A549 (cell line): ENCODE measurements around the gene DUSP3. TPM values are rescaled to one million over a fixed set of nuclear protein-coding genes. Genes with fewer than 3 reads are reported as not detected.

Experiments used
- ATAC-seq, 2 experiments: fragments of 200-7000 bp in 1 of 2; fragments of >200 bp in 1 of 2; cut with Nextera tagmentation in 1 of 2; cut with Tn5 transposase in 1 of 2; 3 replicates each; pipeline versions ENCODE4 v1.8.0 to v1.9.1; 2018 to 2020; ENCODE audit warnings: mild to moderate bottlenecking in 1 of 2, moderate library complexity in 1 of 2
- CTCF ChIA-PET: fragments of 300-600 bp; sonication (Branson Sonifier 250); formaldehyde crosslinking; extraction: SDS; loops from one replicate; lab custom pipeline; 2021; ENCODE audit warnings: antibody characterized with exemption, inconsistent platforms; lab: Yijun Ruan, JAX
- POLR2A ChIA-PET: fragments of 350-600 bp; formaldehyde crosslinking; extraction: SDS; loops from one replicate; lab custom pipeline; 2021; ENCODE audit warnings: antibody characterized with exemption, inconsistent platforms; lab: Yijun Ruan, JAX
- DNase-seq, 2 experiments: peaks; one replicate each; pipeline versions ENCODE4 v3.0.0 to v3.0.0-alpha.2; 2011 to 2016; ENCODE audit warnings: low read depth in 1 of 2, low spot score in 1 of 2
- FAIRE-seq: peaks from 2 replicates; lab custom pipeline; 2011; peaks lifted over from hg19 to GRCh38; lab: Jason Lieb, UNC
- H3K27ac ChIP-seq, 2 experiments: fragments of >200 bp; sonication (Bioruptor Twin); formaldehyde crosslinking; 3 replicates each; pipeline ENCODE4 v1.5.1; 2016 to 2017
- H3K4me1 ChIP-seq: fragments of >200 bp; sonication (Bioruptor Twin); formaldehyde crosslinking; 3 replicates; pipeline ENCODE4 v1.6.1; 2016
- H3K4me2 ChIP-seq: fragments of >200 bp; sonication (Bioruptor Twin); formaldehyde crosslinking; 3 replicates; pipeline ENCODE4 v1.6.1; 2016
- H3K4me3 ChIP-seq: fragments of >200 bp; sonication (Bioruptor Twin); formaldehyde crosslinking; 3 replicates; pipeline ENCODE4 v1.5.1; 2016
- H3K9me3 ChIP-seq: fragments of >200 bp; sonication (Bioruptor Twin); formaldehyde crosslinking; 3 replicates; pipeline ENCODE4 v1.6.1; 2016
- CHD4 ChIP-seq: fragments of 200-600 bp; sonication (generic); IDR thresholded peaks from 2 replicates; pipeline ENCODE4 v1.6.1; 2016; ENCODE audit warnings: antibody characterized with exemption, mild to moderate bottlenecking, borderline replicate concordance
- CTCF ChIP-seq: fragments of >200 bp; sonication (Bioruptor Twin); formaldehyde crosslinking; IDR thresholded peaks from 3 replicates; pipeline ENCODE4 v1.5.1; 2016
- FOSB ChIP-seq: fragments of 250-450 bp; sonication (Bioruptor Pico); IDR thresholded peaks from 2 replicates; pipeline ENCODE4 v1.5.0; 2020; ENCODE audit warnings: mild to moderate bottlenecking, moderate library complexity
- FOSL2 ChIP-seq, 2 experiments: fragments of 450-650 bp in 1 of 2; fragments of >200 bp in 1 of 2; sonication (Bioruptor Twin) in 1 of 2; formaldehyde crosslinking; IDR thresholded peaks; 2 replicates each; pipeline versions ENCODE4 v1.5.0 to v1.6.1; 2016 to 2020; ENCODE audit warnings: mild to moderate bottlenecking in 1 of 2, moderate library complexity in 1 of 2
- HDAC2 ChIP-seq: fragments of 200-600 bp; sonication (generic); IDR thresholded peaks from 2 replicates; pipeline ENCODE4 v1.6.1; 2016
- HEYL ChIP-seq: fragments of 250-450 bp; sonication (Bioruptor Pico); IDR thresholded peaks from 2 replicates; pipeline ENCODE4 v1.8.0; 2021; ENCODE audit warnings: mild to moderate bottlenecking, moderate library complexity
- HOXB13 ChIP-seq: fragments of 250-450 bp; sonication (Bioruptor Pico); IDR thresholded peaks from 2 replicates; pipeline ENCODE4 v1.5.0; 2020; ENCODE audit warnings: low read depth, mild to moderate bottlenecking, moderate library complexity
- JUN ChIP-seq, 2 experiments: fragments of >200 bp; sonication (Bioruptor Twin); formaldehyde crosslinking; IDR thresholded peaks; 2 replicates in 1 of 2; 3 replicates in 1 of 2; pipeline ENCODE4 v1.6.1; 2016 to 2017
- JUNB ChIP-seq: fragments of >200 bp; sonication (Bioruptor Twin); formaldehyde crosslinking; IDR thresholded peaks from 2 replicates; pipeline ENCODE4 v1.6.1; 2016
- MAZ ChIP-seq: fragments of 150-350 bp; IDR thresholded peaks from 2 replicates; pipeline ENCODE4 v1.6.1; 2014; ENCODE audit warnings: antibody characterized with exemption, low read depth, low read length, borderline replicate concordance
- MYC ChIP-seq: IDR thresholded peaks from 2 replicates; pipeline ENCODE4 v1.6.1; 2012; ENCODE audit warnings: mild to moderate bottlenecking, inconsistent platforms, low read length, improper control_type of control experiment, borderline replicate concordance
- NPAS2 ChIP-seq: fragments of 250-450 bp; sonication (Bioruptor Pico); IDR thresholded peaks from 2 replicates; pipeline ENCODE4 v1.8.0; 2022; ENCODE audit warnings: mild to moderate bottlenecking, moderate library complexity, borderline replicate concordance
- NR3C1 ChIP-seq: fragments of >200 bp; sonication (Bioruptor Twin); formaldehyde crosslinking; IDR thresholded peaks from 3 replicates; pipeline ENCODE4 v1.6.1; 2017
- PBX3 ChIP-seq: IDR thresholded peaks from 2 replicates; pipeline ENCODE4 v1.6.1; 2012
- POLR2A ChIP-seq: IDR thresholded peaks from 2 replicates; pipeline ENCODE4 v1.6.1; 2012; ENCODE audit warnings: mild to moderate bottlenecking, low read length
- POLR2AphosphoS2 ChIP-seq: conservative IDR thresholded peaks from 2 replicates; pipeline ENCODE4 v1.6.1; 2012; ENCODE audit warnings: low read length, improper control_type of control experiment, inconsistent platforms
- RAD21 ChIP-seq, 2 experiments: fragments of >200 bp in 1 of 2; sonication (Bioruptor Twin) in 1 of 2; formaldehyde crosslinking in 1 of 2; IDR thresholded peaks in 1 of 2; conservative IDR thresholded peaks in 1 of 2; 2 replicates in 1 of 2; 3 replicates in 1 of 2; pipeline ENCODE4 v1.6.1; 2012 to 2018; ENCODE audit warnings: inconsistent platforms in 1 of 2
- RCOR1 ChIP-seq: fragments of 150-350 bp; IDR thresholded peaks from 2 replicates; pipeline ENCODE4 v1.6.1; 2014; ENCODE audit warnings: antibody characterized with exemption, low read length, low read depth
- RNF2 ChIP-seq: fragments of 200-600 bp; sonication (generic); IDR thresholded peaks from 2 replicates; pipeline ENCODE4 v1.6.1; 2016; ENCODE audit warnings: low read depth, mild to moderate bottlenecking, antibody characterized with exemption, moderate library complexity, borderline replicate concordance
- TFCP2L1 ChIP-seq: fragments of 250-450 bp; sonication (Bioruptor Pico); IDR thresholded peaks from 2 replicates; pipeline ENCODE4 v1.5.0; 2021; ENCODE audit warnings: mild to moderate bottlenecking
- ZFP36 ChIP-seq: fragments of 450-650 bp; IDR thresholded peaks from 2 replicates; pipeline ENCODE4 v1.6.1; 2014; ENCODE audit warnings: borderline replicate concordance; ENCODE audit not compliant: partially characterized antibody
- ZNF302 ChIP-seq: fragments of 250-450 bp; sonication (Bioruptor Pico); IDR thresholded peaks from 2 replicates; pipeline ENCODE4 v1.9.0; 2021; ENCODE audit warnings: inconsistent platforms, mild to moderate bottlenecking, moderate library complexity
- ZSCAN20 ChIP-seq: fragments of 250-450 bp; sonication (Bioruptor Pico); IDR thresholded peaks from 2 replicates; pipeline ENCODE4 v1.8.0; 2022; ENCODE audit warnings: mild to moderate bottlenecking, moderate library complexity
- WGBS: methylation state at CpG from one replicate; pipeline ENCODE4 v1.1.6; 2017; ENCODE audit errors: missing lambda C conversion rate; 5-methylcytosine and 5-hydroxymethylcytosine counted together
- polyA minus RNA-seq: library from RNA; depleted of rRNA, polyadenylated mRNA; stranded (reverse); fragments of >200 nt; gene quantifications from 2 replicates; pipeline ENCODE4 v1.2.3, GENCODE V29; 2011; rRNA and poly(A)+ RNA removed
- polyA plus RNA-seq, 4 experiments: library from polyadenylated mRNA; depleted of rRNA in 3 of 4; stranded (reverse); fragments of >200 nt; fragmentation: RNase III in 1 of 4; extraction: RNeasy Plus Mini Kit Qiagen cat#74134 plus additional on column Dnase treatment in 1 of 4; gene quantifications; 2 replicates in 3 of 4; 3 replicates in 1 of 4; pipeline ENCODE4 v1.2.3, GENCODE V29; 2011 to 2017
- TF ChIP-seq, protein P1 (sequence below): IDR thresholded peaks from 2 replicates; pipeline ENCODE4 v1.6.1; 2012
- TF ChIP-seq, protein P2 (sequence below): fragments of 250-450 bp; sonication (Bioruptor Pico); IDR thresholded peaks from 2 replicates; pipeline ENCODE4 v1.5.0; 2020; ENCODE audit warnings: low read depth, mild to moderate bottlenecking, moderate library complexity
- TF ChIP-seq, protein P3 (sequence below): fragments of 450-650 bp; IDR thresholded peaks from 2 replicates; pipeline ENCODE4 v1.6.1; 2014; ENCODE audit warnings: antibody characterized with exemption
- TF ChIP-seq, protein P4 (sequence below): fragments of 200-600 bp; sonication (generic); IDR thresholded peaks from 2 replicates; pipeline ENCODE4 v1.6.1; 2016; ENCODE audit warnings: antibody characterized with exemption, mild to moderate bottlenecking, moderate library complexity
- TF ChIP-seq, protein P5 (sequence below): fragments of >200 bp; sonication (Bioruptor Twin); formaldehyde crosslinking; IDR thresholded peaks from 3 replicates; pipeline ENCODE4 v1.6.1; 2016

DUSP3 gene
- polyA plus RNA-seq (2011; rRNA removed), result 60.2 and 62.2 TPM in 2 replicates
- 46.2 and 54.5 TPM in 2 replicates for polyA plus RNA-seq (2012; cell fraction: cytosol; rRNA removed)
- polyA plus RNA-seq (2012; cell fraction: nucleus; rRNA removed), result 46.7 and 58.3 TPM in 2 replicates
- 54.7 to 60.0 TPM (median 57.2 TPM) in 3 replicates for polyA plus RNA-seq (2017; fragmentation: RNase III; extraction: RNeasy Plus Mini Kit Qiagen cat#74134 plus additional on column Dnase treatment)
- polyA minus RNA-seq, result 58.8 and 70.6 TPM in 2 replicates

- H3K27ac ChIP-seq, result peak within 1 kb of the TSS; percentile 93 to 98
- 0% methylated on average over 36 of the region's 100 CpGs for WGBS
- H3K4me3 ChIP-seq, result peak within 1 kb of the TSS; percentile 71
- DNase-seq (peak; percentile 96 to 97), ATAC-seq (peak; percentile 90 to 93), FAIRE-seq (peak; percentile 91)
- CTCF ChIA-PET, result interaction anchor here (0.7 to 7.9 kb wide), 7 partner anchors 9 to 69 kb away, joined by 3 to 151 read pairs (median 4); partner anchors contain the start of genes CD300LG and SOST
- H3K9me3 ChIP-seq, result no peaks in the 10 kb centered on the region
- H3K4me2 ChIP-seq, result peak within 1 kb of the TSS; percentile 85
- POLR2A ChIA-PET, result interaction anchor here (0.5 to 1.8 kb wide), 14 partner anchors 9 to 935 kb away, joined by 3 to 16 read pairs (median 5); partner anchors contain the start of gene CD300LG
- H3K4me1 ChIP-seq, result peaks cover 16% of the 10 kb centered on the region
- TF ChIP-seq FOSB (no peak), RAD21 (conservative IDR thresholded peaks at IDR 0.05 in 1 of 2, IDR thresholded peaks at IDR 0.05 in 1 of 2) (no peak), MAZ (0 out of 2 replicates have a peak, but pooled peaks have one; percentile 48), POLR2A (peak; percentile 72), TFCP2L1 (CRISPR knock-in tag) (no peak), CTCF (no peak), POLR2AphosphoS2 (no peak; the same call in 1 of the 2 replicates), CHD4 (no peak), JUN (IDR thresholded peaks at IDR 0.05) (peak; percentile 77 to 81; a peak in 4 of 5 replicates), NPAS2 (CRISPR knock-in tag) (no peak), MYC (no peak; the same call in none of the 2 replicates), HEYL (CRISPR knock-in tag) (no peak), ZSCAN20 (CRISPR knock-in tag) (0 out of 2 replicates have a peak, but pooled peaks have one; percentile 47), ZNF302 (no peak), RNF2 (no peak), RCOR1 (no peak), FOSL2 (IDR thresholded peaks at IDR 0.05) (no peak), FOSL2 (CRISPR knock-in tag; IDR thresholded peaks at IDR 0.05) (peak; percentile 68), ZFP36 (no peak), PBX3 (peak; percentile 49; the same call in 1 of the 2 replicates), HDAC2 (no peak), JUNB (no peak), NR3C1 (no peak), HOXB13 (no peak)
- TF ChIP-seq, protein P1, sequence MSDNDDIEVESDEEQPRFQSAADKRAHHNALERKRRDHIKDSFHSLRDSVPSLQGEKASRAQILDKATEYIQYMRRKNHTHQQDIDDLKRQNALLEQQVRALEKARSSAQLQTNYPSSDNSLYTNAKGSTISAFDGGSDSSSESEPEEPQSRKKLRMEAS, result peak; percentile 53
- TF ChIP-seq, protein P2, sequence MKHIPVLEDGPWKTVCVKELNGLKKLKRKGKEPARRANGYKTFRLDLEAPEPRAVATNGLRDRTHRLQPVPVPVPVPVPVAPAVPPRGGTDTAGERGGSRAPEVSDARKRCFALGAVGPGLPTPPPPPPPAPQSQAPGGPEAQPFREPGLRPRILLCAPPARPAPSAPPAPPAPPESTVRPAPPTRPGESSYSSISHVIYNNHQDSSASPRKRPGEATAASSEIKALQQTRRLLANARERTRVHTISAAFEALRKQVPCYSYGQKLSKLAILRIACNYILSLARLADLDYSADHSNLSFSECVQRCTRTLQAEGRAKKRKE, result no peak
- TF ChIP-seq, protein P3, sequence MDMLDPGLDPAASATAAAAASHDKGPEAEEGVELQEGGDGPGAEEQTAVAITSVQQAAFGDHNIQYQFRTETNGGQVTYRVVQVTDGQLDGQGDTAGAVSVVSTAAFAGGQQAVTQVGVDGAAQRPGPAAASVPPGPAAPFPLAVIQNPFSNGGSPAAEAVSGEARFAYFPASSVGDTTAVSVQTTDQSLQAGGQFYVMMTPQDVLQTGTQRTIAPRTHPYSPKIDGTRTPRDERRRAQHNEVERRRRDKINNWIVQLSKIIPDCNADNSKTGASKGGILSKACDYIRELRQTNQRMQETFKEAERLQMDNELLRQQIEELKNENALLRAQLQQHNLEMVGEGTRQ, result peak; percentile 97
- TF ChIP-seq, protein P4, sequence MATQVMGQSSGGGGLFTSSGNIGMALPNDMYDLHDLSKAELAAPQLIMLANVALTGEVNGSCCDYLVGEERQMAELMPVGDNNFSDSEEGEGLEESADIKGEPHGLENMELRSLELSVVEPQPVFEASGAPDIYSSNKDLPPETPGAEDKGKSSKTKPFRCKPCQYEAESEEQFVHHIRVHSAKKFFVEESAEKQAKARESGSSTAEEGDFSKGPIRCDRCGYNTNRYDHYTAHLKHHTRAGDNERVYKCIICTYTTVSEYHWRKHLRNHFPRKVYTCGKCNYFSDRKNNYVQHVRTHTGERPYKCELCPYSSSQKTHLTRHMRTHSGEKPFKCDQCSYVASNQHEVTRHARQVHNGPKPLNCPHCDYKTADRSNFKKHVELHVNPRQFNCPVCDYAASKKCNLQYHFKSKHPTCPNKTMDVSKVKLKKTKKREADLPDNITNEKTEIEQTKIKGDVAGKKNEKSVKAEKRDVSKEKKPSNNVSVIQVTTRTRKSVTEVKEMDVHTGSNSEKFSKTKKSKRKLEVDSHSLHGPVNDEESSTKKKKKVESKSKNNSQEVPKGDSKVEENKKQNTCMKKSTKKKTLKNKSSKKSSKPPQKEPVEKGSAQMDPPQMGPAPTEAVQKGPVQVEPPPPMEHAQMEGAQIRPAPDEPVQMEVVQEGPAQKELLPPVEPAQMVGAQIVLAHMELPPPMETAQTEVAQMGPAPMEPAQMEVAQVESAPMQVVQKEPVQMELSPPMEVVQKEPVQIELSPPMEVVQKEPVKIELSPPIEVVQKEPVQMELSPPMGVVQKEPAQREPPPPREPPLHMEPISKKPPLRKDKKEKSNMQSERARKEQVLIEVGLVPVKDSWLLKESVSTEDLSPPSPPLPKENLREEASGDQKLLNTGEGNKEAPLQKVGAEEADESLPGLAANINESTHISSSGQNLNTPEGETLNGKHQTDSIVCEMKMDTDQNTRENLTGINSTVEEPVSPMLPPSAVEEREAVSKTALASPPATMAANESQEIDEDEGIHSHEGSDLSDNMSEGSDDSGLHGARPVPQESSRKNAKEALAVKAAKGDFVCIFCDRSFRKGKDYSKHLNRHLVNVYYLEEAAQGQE, result peak; percentile 76
- TF ChIP-seq, protein P5, sequence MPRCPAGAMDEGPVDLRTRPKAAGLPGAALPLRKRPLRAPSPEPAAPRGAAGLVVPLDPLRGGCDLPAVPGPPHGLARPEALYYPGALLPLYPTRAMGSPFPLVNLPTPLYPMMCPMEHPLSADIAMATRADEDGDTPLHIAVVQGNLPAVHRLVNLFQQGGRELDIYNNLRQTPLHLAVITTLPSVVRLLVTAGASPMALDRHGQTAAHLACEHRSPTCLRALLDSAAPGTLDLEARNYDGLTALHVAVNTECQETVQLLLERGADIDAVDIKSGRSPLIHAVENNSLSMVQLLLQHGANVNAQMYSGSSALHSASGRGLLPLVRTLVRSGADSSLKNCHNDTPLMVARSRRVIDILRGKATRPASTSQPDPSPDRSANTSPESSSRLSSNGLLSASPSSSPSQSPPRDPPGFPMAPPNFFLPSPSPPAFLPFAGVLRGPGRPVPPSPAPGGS, result peak; percentile 78; the same call in 2 of the 3 replicates
Observed at GRCh38 chr17:43778337-43779144, at the start of gene DUSP3. Gene DUSP3, minus strand, starts transcription at chr17:43778977. Its CDS starts 53 bp downstream, at chr17:43778924.
